Erythroblast (primary cell): ENCODE data around the gene IL4R.

ENCODE experiments used
- GATA1 ChIP-seq: IDR thresholded peaks from 2 replicates; pipeline ENCODE4 v1.6.1; 2011; ENCODE audit warnings: low read depth, mild to moderate bottlenecking, control low read depth, low read length, moderate library complexity
- POLR2A ChIP-seq: IDR thresholded peaks from 2 replicates; pipeline ENCODE4 v1.6.1; 2011; ENCODE audit warnings: mild to moderate bottlenecking, low read length

- TF ChIP-seq POLR2A (no peak), GATA1 (no peak)
Observed at GRCh38 chr16:27353853-27354252, 40.1 kb downstream of the IL4R start.
